ENCODE measurements around the gene CBR3.

The CBR3 gene

DNA sequence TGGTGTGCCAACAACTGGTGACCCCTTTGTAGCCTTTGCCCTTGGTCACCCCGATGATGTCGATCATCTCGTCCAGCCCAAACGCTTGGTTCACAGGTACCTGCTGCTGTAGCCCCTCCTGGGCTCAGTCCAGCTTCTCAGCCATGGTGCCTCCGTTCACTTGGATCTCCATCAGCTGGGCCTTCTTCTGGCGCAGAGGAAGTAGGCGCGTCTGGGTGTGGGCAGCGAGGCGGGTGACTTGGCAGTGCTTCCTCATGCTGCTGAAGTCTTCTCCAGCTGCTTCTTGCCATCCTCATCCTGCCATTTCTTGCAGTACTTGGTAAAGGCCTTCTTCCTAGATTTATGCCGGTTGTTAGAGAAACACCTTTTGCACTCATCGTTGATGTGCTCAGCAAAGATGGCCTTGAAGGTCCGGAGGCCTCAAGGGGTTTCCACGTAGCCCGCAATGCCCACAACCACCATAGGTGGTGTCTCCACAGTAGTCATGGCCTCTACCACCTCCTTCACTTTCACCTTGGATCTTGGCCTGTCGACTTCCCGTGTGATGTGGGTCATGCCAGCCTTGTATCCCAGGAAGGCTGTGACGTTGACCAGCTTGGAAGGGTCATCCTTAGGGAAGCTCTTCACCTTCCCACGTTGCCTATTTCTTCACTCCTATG, 34.7 kb downstream of the CBR3 start:
- Histone ChIP-seq H3K27ac (no peak overlapping the region), H4K20me1 (no peaks in the 10 kb centered on the region), H3K4me2 (peak overlapping the region in 1 of 11 experiments; percentile 21; a peak in 3 of 22 replicates), H3K4me1 (peaks cover 7 to 46% (median 23%) of the 10 kb centered on the region in 10 experiments), H3K9me3 (replicated peaks in 1 of 11) (no peaks in the 10 kb centered on the region), H3K4me3 (no peak overlapping the region), H3K36me3 (peaks cover 33 to 48% (median 38%) of the 10 kb centered on the region in 11 experiments; a peak in 21 of 22 replicates), H3K9ac (no peak overlapping the region), H3K27me3 (no peaks in the 10 kb centered on the region)
- TF ChIP-seq Cebpa-rat (IDR thresholded peaks at IDR 0.05): no peak

- peaks cover 7 to 46% (median 23%) of the 10 kb centered on the region in 10 experiments for H3K4me1 ChIP-seq
- no peaks in the 10 kb centered on the region for H3K9me3 ChIP-seq (replicated peaks in 1 of 11)
- peaks cover 25 to 45% (median 33%) of the 10 kb centered on the region in 11 experiments; a peak in 21 of 22 replicates for H3K36me3 ChIP-seq
- H3K9ac ChIP-seq: no peak overlapping the region
- H3K27me3 ChIP-seq: no peaks in the 10 kb centered on the region
- H3K4me3 ChIP-seq: no peak overlapping the region
- TF ChIP-seq Cebpa-rat (IDR thresholded peaks at IDR 0.05): no peak
- no peak overlapping the region; a peak in 1 of 22 replicates for H3K4me2 ChIP-seq
- H3K27ac ChIP-seq: no peak overlapping the region
- no peaks in the 10 kb centered on the region for H4K20me1 ChIP-seq
Observed at GRCh38 chr21:36170823-36171222, 35.9 kb downstream of the CBR3 start.

- Histone ChIP-seq H3K36me3 (peaks cover 20 to 40% (median 29%) of the 10 kb centered on the region in 11 experiments; a peak in 21 of 22 replicates), H3K27me3 (no peaks in the 10 kb centered on the region), H4K20me1 (no peaks in the 10 kb centered on the region), H3K4me3 (no peak overlapping the region), H3K9ac (peak overlapping the region in 2 of 11 experiments; percentile 8 to 14; a peak in 1 of 22 replicates), H3K9me3 (replicated peaks in 1 of 11) (no peaks in the 10 kb centered on the region), H3K27ac (no peak overlapping the region), H3K4me2 (peak overlapping the region in 5 of 11 experiments; percentile 56 to 78 (median 68); a peak in 10 of 22 replicates), H3K4me1 (peaks cover 7 to 46% (median 23%) of the 10 kb centered on the region in 10 experiments)
- TF ChIP-seq Cebpa-rat (IDR thresholded peaks at IDR 0.05): no peak
Observed at GRCh38 chr21:36171336-36171735, 36.5 kb downstream of the CBR3 start.

DNA sequence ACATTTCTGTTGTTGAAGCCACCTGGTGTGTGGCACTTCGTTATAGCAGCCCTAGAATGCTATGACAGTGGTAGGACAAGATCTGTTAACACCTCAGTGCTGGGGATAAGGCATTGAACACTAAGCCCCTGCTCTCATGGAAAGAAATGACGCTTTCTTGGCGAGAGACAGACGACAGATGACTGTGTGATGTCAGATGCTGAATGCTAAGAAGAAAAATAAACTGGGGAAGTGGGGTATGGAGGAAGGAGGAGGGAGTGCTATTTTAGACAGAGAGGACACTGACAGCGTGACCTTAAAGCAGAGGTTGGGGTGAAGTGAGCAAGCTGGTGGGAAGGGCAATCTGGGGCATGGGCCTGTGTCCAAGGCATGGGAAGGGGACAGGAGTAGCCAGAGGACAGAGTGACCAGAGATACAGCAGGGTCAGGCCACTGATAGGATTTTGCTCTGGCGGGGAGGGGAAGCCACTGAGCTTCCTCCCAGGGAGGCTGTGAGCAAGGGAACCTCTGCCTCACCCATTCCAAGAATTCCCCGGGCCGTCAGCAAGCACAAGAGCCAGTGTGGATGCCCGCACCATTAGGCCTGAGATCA, 37.0 kb downstream of the CBR3 start:
- no peaks in the 10 kb centered on the region for H3K9me3 ChIP-seq (replicated peaks in 1 of 11)
- peak overlapping the region in 1 of 11 experiments; percentile 6; a peak in 2 of 22 replicates for H3K27ac ChIP-seq
- H3K9ac ChIP-seq: peak overlapping the region in 2 of 11 experiments; percentile 8 to 14; a peak in 1 of 22 replicates
- peaks cover 7 to 46% (median 23%) of the 10 kb centered on the region in 10 experiments for H3K4me1 ChIP-seq
- peaks cover 18 to 35% (median 24%) of the 10 kb centered on the region in 11 experiments; a peak in 21 of 22 replicates for H3K36me3 ChIP-seq
- TF ChIP-seq Cebpa-rat (IDR thresholded peaks at IDR 0.05): no peak
- H3K27me3 ChIP-seq: no peaks in the 10 kb centered on the region
- H4K20me1 ChIP-seq: no peaks in the 10 kb centered on the region
- H3K4me3 ChIP-seq: no peak overlapping the region
- peak overlapping the region in 6 of 11 experiments; percentile 18 to 78 (median 64); a peak in 11 of 22 replicates for H3K4me2 ChIP-seq

GRCh38 chr21:36174780-36175179, 39.9 kb downstream of the CBR3 start:
- Histone ChIP-seq H3K4me2 (no peak overlapping the region), H3K27ac (no peak overlapping the region), H4K20me1 (no peaks in the 10 kb centered on the region), H3K4me3 (no peak overlapping the region), H3K4me1 (peaks cover 7 to 59% (median 25%) of the 10 kb centered on the region in 10 experiments), H3K9ac (no peak overlapping the region), H3K36me3 (peaks cover 0 to 19% (median 7%) of the 10 kb centered on the region in 11 experiments; a peak in 12 of 22 replicates), H3K27me3 (no peaks in the 10 kb centered on the region), H3K9me3 (replicated peaks in 1 of 11) (peaks cover 0 to 11% (median 8%) of the 10 kb centered on the region in 11 experiments; a peak in 14 of 22 replicates)
- TF ChIP-seq Cebpa-rat (IDR thresholded peaks at IDR 0.05): no peak

- Histone ChIP-seq H3K27me3 (no peaks in the 10 kb centered on the region), H3K27ac (no peak overlapping the region), H3K9me3 (replicated peaks in 1 of 11) (peaks cover 0 to 21% (median 16%) of the 10 kb centered on the region in 11 experiments; a peak in 15 of 22 replicates), H4K20me1 (no peaks in the 10 kb centered on the region), H3K36me3 (peaks cover 0 to 19% (median 7%) of the 10 kb centered on the region in 11 experiments; a peak in 7 of 22 replicates), H3K4me2 (no peak overlapping the region), H3K4me3 (no peak overlapping the region), H3K4me1 (peaks cover 8 to 61% (median 26%) of the 10 kb centered on the region in 10 experiments), H3K9ac (no peak overlapping the region)
- no peak for TF ChIP-seq Cebpa-rat (IDR thresholded peaks at IDR 0.05)
Observed at GRCh38 chr21:36175771-36176565, 41.1 kb downstream of the CBR3 start.

GRCh38 chr21:36178349-36178748, 43.5 kb downstream of the CBR3 start:
- no peak overlapping the region for H3K9ac ChIP-seq
- no peaks in the 10 kb centered on the region for H4K20me1 ChIP-seq
- H3K36me3 ChIP-seq: peaks cover 0 to 19% (median 7%) of the 10 kb centered on the region in 11 experiments; a peak in 7 of 22 replicates
- H3K27me3 ChIP-seq: no peaks in the 10 kb centered on the region
- peak overlapping the region in 3 of 11 experiments; percentile 31 to 62 (median 41); a peak in 7 of 22 replicates for H3K4me2 ChIP-seq
- H3K9me3 ChIP-seq (replicated peaks in 1 of 11): peaks cover 0 to 23% (median 16%) of the 10 kb centered on the region in 11 experiments; a peak in 15 of 22 replicates
- TF ChIP-seq Cebpa-rat (IDR thresholded peaks at IDR 0.05): no peak
- no peak overlapping the region for H3K27ac ChIP-seq
- H3K4me1 ChIP-seq: peaks cover 29 to 59% (median 37%) of the 10 kb centered on the region in 10 experiments
- H3K4me3 ChIP-seq: no peak overlapping the region

GRCh38 chr21:36179145-36179544, 44.3 kb downstream of the CBR3 start:
- Histone ChIP-seq H3K4me1 (peaks cover 31 to 51% (median 38%) of the 10 kb centered on the region in 10 experiments), H3K9ac (no peak overlapping the region), H3K4me2 (peak overlapping the region in 2 of 11 experiments; percentile 41 to 62; a peak in 3 of 22 replicates), H3K27me3 (no peaks in the 10 kb centered on the region), H3K36me3 (peaks cover 0 to 19% (median 7%) of the 10 kb centered on the region in 11 experiments; a peak in 7 of 22 replicates), H4K20me1 (no peaks in the 10 kb centered on the region), H3K27ac (no peak overlapping the region), H3K4me3 (no peak overlapping the region), H3K9me3 (replicated peaks in 1 of 11) (peaks cover 0 to 23% (median 16%) of the 10 kb centered on the region in 11 experiments; a peak in 15 of 22 replicates)
- TF ChIP-seq Cebpa-rat (IDR thresholded peaks at IDR 0.05): no peak

Measured in BLaER1 treated with 17β-estradiol and CSF1 and Interleukin-3, amounts not matched to agents 10 nM and 100 nM (cell line).